DOHH2 (cell line): ENCODE measurements around the gene SGCD.

Source experiments
- H3F3A ChIP-seq: fragments of 200-600 bp; sonication (generic), shearing (Covaris generic); 2 replicates; pipeline ENCODE4 v1.6.0; 2016; ENCODE audit warnings: antibody characterized with exemption, mild to moderate bottlenecking; ENCODE audit not compliant: control insufficient read depth, insufficient read depth
- H3K27ac ChIP-seq: fragments of 200-600 bp; sonication (generic); 2 replicates; pipeline ENCODE4 v1.5.1; 2014; ENCODE audit warnings: low read depth, mild to moderate bottlenecking, low read length, moderate library complexity
- H3K27me3 ChIP-seq: fragments of 200-600 bp; sonication (generic); 2 replicates; pipeline ENCODE4 v1.6.1; 2014; ENCODE audit warnings: mild to moderate bottlenecking, low read length, mixed read lengths; ENCODE audit not compliant: control insufficient read depth
- H3K36me3 ChIP-seq: fragments of 200-600 bp; sonication (generic); 2 replicates; pipeline ENCODE4 v1.6.1; 2014; ENCODE audit warnings: mild to moderate bottlenecking, low read length, moderate library complexity, mixed read lengths; ENCODE audit not compliant: control insufficient read depth
- H3K4me1 ChIP-seq: fragments of 200-600 bp; sonication (generic); 2 replicates; pipeline ENCODE4 v1.6.1; 2014; ENCODE audit warnings: mild to moderate bottlenecking, low read length, mixed read lengths; ENCODE audit not compliant: control insufficient read depth
- H3K4me2 ChIP-seq: fragments of 200-600 bp; sonication (generic); 2 replicates; pipeline ENCODE4 v1.6.0; 2014; ENCODE audit warnings: mild to moderate bottlenecking, low read length, moderate library complexity
- H3K4me3 ChIP-seq: fragments of 200-600 bp; sonication (generic); 2 replicates; pipeline ENCODE4 v1.5.1; 2014; ENCODE audit warnings: mild to moderate bottlenecking, low read length, mixed read lengths
- H3K79me2 ChIP-seq: fragments of 200-600 bp; sonication (generic); 2 replicates; pipeline ENCODE4 v1.6.1; 2014; ENCODE audit warnings: mild to moderate bottlenecking, low read length, mixed read lengths; ENCODE audit not compliant: control insufficient read depth
- H3K9me2 ChIP-seq: fragments of 200-600 bp; sonication (generic); replicated peaks from 2 replicates; pipeline ENCODE4 v1.6.1; 2014; ENCODE audit warnings: mild to moderate bottlenecking, low read length, mixed read lengths; ENCODE audit not compliant: control insufficient read depth
- H3K9me3 ChIP-seq: fragments of 200-600 bp; sonication (generic); 2 replicates; pipeline ENCODE4 v1.6.1; 2014; ENCODE audit warnings: antibody characterized with exemption, low read length, mixed read lengths; ENCODE audit not compliant: control insufficient read depth, insufficient read depth
- H4K20me1 ChIP-seq: fragments of 200-600 bp; sonication (generic); 2 replicates; pipeline ENCODE4 v1.6.0; 2014; ENCODE audit warnings: low read depth, mild to moderate bottlenecking, antibody characterized with exemption, low read length, moderate library complexity; ENCODE audit not compliant: control insufficient read depth, insufficient read depth
- EZH2phosphoT487 ChIP-seq: fragments of 200-600 bp; sonication (generic); IDR thresholded peaks from 2 replicates; pipeline ENCODE4 v1.6.1; 2017; ENCODE audit warnings: borderline replicate concordance, mild to moderate bottlenecking, antibody characterized with exemption, low read length, moderate library complexity, mixed read lengths
- TF ChIP-seq, protein P1 (sequence below): fragments of 200-600 bp; sonication (generic); IDR thresholded peaks from one replicate; pipeline ENCODE4 v1.5.1; 2014; ENCODE audit warnings: antibody characterized with exemption, mild to moderate bottlenecking, low read depth, low read length; ENCODE audit not compliant: poor library complexity, severe bottlenecking

SGCD gene

DNA sequence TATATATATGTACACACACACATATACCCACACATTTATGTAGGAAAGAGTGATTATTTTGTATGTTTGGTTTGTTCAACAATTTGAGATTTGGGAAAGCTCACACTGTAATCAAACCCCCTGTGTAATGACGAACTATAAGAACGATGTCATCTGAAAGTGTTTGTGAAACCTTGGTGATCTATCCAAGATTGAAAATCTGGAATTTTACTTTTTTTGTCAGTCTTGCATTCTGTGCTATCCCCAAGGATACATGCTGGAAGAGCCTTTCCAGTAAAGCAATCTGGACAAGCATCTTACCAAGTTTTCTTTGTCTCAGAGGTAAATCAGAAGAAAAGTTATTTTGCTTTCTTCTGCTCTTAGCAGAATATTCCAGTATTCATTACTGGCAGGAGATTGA lies 23.3 kb downstream of the SGCD start:
- no peak overlapping the region for H3K27ac ChIP-seq
- no peak overlapping the region for H3K4me3 ChIP-seq
- no peak for TF ChIP-seq EZH2phosphoT487
- TF ChIP-seq, protein P1, sequence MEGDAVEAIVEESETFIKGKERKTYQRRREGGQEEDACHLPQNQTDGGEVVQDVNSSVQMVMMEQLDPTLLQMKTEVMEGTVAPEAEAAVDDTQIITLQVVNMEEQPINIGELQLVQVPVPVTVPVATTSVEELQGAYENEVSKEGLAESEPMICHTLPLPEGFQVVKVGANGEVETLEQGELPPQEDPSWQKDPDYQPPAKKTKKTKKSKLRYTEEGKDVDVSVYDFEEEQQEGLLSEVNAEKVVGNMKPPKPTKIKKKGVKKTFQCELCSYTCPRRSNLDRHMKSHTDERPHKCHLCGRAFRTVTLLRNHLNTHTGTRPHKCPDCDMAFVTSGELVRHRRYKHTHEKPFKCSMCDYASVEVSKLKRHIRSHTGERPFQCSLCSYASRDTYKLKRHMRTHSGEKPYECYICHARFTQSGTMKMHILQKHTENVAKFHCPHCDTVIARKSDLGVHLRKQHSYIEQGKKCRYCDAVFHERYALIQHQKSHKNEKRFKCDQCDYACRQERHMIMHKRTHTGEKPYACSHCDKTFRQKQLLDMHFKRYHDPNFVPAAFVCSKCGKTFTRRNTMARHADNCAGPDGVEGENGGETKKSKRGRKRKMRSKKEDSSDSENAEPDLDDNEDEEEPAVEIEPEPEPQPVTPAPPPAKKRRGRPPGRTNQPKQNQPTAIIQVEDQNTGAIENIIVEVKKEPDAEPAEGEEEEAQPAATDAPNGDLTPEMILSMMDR = no peak
- no peaks in the 10 kb centered on the region for H3F3A ChIP-seq
- H3K27me3 ChIP-seq = no peaks in the 10 kb centered on the region
- no peaks in the 10 kb centered on the region for H4K20me1 ChIP-seq
- H3K4me2 ChIP-seq = no peak overlapping the region
- no peaks in the 10 kb centered on the region for H3K79me2 ChIP-seq
- no peaks in the 10 kb centered on the region for H3K9me3 ChIP-seq
- no peaks in the 10 kb centered on the region for H3K4me1 ChIP-seq
- H3K36me3 ChIP-seq = no peaks in the 10 kb centered on the region
- H3K9me2 ChIP-seq = no peaks in the 10 kb centered on the region

DNA sequence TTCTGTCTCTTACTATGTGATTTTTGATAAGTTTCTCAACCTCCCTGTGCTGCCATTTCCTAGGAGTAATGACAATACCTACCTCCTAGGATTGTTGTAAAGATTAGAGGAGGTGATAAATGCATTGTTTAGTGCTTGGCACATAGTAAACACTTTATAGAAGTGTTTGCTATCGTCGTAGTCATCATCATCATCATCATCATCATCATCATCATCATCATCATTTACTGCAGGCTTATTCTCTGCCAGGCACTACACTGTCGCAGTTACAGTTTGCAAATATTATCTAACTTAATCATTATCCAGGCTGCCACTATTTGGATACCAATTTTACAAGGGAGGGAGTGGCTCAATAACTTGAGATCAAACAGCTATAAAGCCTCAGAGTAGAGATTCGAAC lies 24.5 kb downstream of the SGCD start:
- Histone ChIP-seq H3K4me3 (no peak overlapping the region), H3K36me3 (no peaks in the 10 kb centered on the region), H3K9me2 (no peaks in the 10 kb centered on the region), H4K20me1 (no peaks in the 10 kb centered on the region), H3K9me3 (no peaks in the 10 kb centered on the region), H3K27me3 (no peaks in the 10 kb centered on the region), H3F3A (no peaks in the 10 kb centered on the region), H3K79me2 (no peaks in the 10 kb centered on the region), H3K4me2 (no peak overlapping the region), H3K4me1 (no peaks in the 10 kb centered on the region), H3K27ac (no peak overlapping the region)
- TF ChIP-seq EZH2phosphoT487 = no peak
- TF ChIP-seq, protein P1 = no peak

DNA sequence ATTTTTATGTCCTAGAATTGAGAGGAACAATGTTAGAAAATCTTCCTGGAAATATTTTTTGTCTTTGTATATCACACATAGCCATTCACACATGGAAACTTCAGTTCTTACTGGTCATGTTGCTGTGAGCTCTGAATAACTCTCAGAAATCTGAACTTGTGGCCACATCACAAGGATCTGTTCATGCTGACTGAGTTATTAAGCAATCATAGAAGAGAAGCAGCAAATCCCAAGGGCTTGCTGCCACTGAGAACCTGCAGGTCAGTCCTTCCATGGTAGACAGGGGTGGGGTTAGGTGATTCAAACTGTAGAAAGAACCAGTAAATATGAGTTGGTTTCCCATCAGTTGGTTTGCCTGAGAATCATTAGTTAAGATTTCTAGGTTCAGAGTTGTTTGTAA lies 27.6 kb downstream of the SGCD start:
- Histone ChIP-seq H3F3A (no peaks in the 10 kb centered on the region), H3K36me3 (no peaks in the 10 kb centered on the region), H3K9me3 (no peaks in the 10 kb centered on the region), H3K4me1 (no peaks in the 10 kb centered on the region), H3K9me2 (no peaks in the 10 kb centered on the region), H3K79me2 (no peaks in the 10 kb centered on the region), H3K27me3 (no peaks in the 10 kb centered on the region), H3K27ac (no peak overlapping the region), H3K4me2 (no peak overlapping the region), H3K4me3 (no peak overlapping the region), H4K20me1 (no peaks in the 10 kb centered on the region)
- TF ChIP-seq, protein P1 = no peak
- TF ChIP-seq EZH2phosphoT487 = no peak

DNA sequence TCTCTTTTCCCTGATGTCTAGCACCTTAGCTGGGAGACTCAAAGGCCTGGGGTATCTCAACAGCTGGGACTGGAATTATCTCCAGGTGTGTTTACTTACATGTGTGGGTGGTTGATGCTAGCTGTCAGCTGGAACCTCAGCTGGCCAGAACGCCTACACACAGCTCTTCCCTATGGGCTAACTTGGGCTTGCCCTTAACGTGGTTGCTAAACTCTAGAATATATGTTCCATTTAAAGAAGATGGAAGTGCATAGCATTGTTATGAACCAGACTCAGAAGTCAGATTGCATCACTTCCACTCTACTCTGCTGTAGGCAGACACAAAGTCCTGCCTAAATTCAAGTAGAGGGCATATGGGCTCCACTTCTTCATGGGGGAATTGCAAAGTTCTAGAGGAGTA lies 29.3 kb downstream of the SGCD start:
- TF ChIP-seq, protein P1 = no peak
- TF ChIP-seq EZH2phosphoT487 = no peak
- H3F3A ChIP-seq = no peaks in the 10 kb centered on the region
- H4K20me1 ChIP-seq = no peaks in the 10 kb centered on the region

More for the DNA sequence above, 29.3 kb downstream of the SGCD start:
- H3K9me3 ChIP-seq = no peaks in the 10 kb centered on the region
- no peaks in the 10 kb centered on the region for H3K79me2 ChIP-seq
- no peak overlapping the region for H3K27ac ChIP-seq
- no peak overlapping the region for H3K4me3 ChIP-seq
- no peaks in the 10 kb centered on the region for H3K27me3 ChIP-seq
- H3K36me3 ChIP-seq = no peaks in the 10 kb centered on the region
- no peak overlapping the region for H3K4me2 ChIP-seq
- H3K9me2 ChIP-seq = no peaks in the 10 kb centered on the region
- H3K4me1 ChIP-seq = no peaks in the 10 kb centered on the region
